HepG2 (cell line): ENCODE measurements around the gene KCNMA1. TPM values are rescaled to one million over a fixed set of nuclear protein-coding genes. Genes with fewer than 3 reads are reported as not detected.

Experiments
- ATAC-seq: fragments of 200-7000 bp; cut with Tn5 transposase; 3 replicates; pipeline ENCODE4 v1.9.1; 2020; ENCODE audit warnings: mild to moderate bottlenecking, moderate library complexity
- BruUV-seq: library from RNA; stranded (reverse); fragments of 400-500 nt; replicated peaks from 2 replicates; lab custom pipeline; 2021; lab: Mats Ljungman, UMichigan
- CTCF ChIA-PET: fragments of 300-600 bp; formaldehyde crosslinking; extraction: SDS; loops from one replicate; lab custom pipeline; 2021; ENCODE audit warnings: low total read pairs, inconsistent platforms, low intra/inter-chr PET ratio; lab: Yijun Ruan, JAX
- POLR2A ChIA-PET: fragments of 350-600 bp; sonication (Branson Sonifier 250); formaldehyde crosslinking; loops from one replicate; lab custom pipeline; 2020; ENCODE audit warnings: antibody characterized with exemption, inconsistent platforms; lab: Yijun Ruan, JAX
- DNase-seq: peaks from one replicate; pipeline ENCODE4 v3.0.0-alpha.2; 2015; ENCODE audit warnings: low spot score
- FAIRE-seq: peaks from 3 replicates; lab custom pipeline; 2011; peaks lifted over from hg19 to GRCh38; lab: Jason Lieb, UNC
- H2AFZ ChIP-seq: one replicate; pipeline ENCODE4 v1.6.1; 2011; ENCODE audit warnings: low read length, inconsistent platforms
- H3K27ac ChIP-seq: fragments of 300-600 bp; 3 replicates; pipeline ENCODE4 v1.8.0; 2011; ENCODE audit warnings: mixed run types, mild to moderate bottlenecking, mixed read lengths, low read length, inconsistent platforms; ENCODE audit not compliant: insufficient read depth; ENCODE audit errors: extremely low read length
- H3K27me3 ChIP-seq, 2 experiments: fragments of 200-600 bp in 1 of 2; 2 replicates in 1 of 2; 3 replicates in 1 of 2; pipeline versions ENCODE4 v1.6.0 to v1.8.0; 2011; ENCODE audit warnings: low read length in 2 of 2, mild to moderate bottlenecking in 2 of 2, moderate library complexity in 2 of 2, inconsistent platforms in 1 of 2; ENCODE audit not compliant: insufficient read depth in 2 of 2, control insufficient read depth in 1 of 2
- H3K36me3 ChIP-seq, 2 experiments: fragments of 200-600 bp in 1 of 2; replicated peaks in 1 of 2; 2 replicates in 1 of 2; 3 replicates in 1 of 2; pipeline versions ENCODE4 v1.5.1 to v1.8.0; 2011; ENCODE audit warnings: low read length in 2 of 2, inconsistent platforms in 1 of 2; ENCODE audit not compliant: insufficient read depth in 2 of 2, control insufficient read depth in 1 of 2
- H3K4me1 ChIP-seq: 2 replicates; pipeline ENCODE4 v1.5.1; 2012; ENCODE audit warnings: low read length, inconsistent platforms; ENCODE audit not compliant: insufficient read depth
- H3K4me2 ChIP-seq: 2 replicates; pipeline ENCODE4 v1.6.0; 2011; ENCODE audit warnings: low read depth, low read length, inconsistent platforms
- H3K4me3 ChIP-seq, 3 experiments: fragments of 200-600 bp in 1 of 3; sonication (generic), shearing (Covaris generic) in 1 of 3; replicated peaks in 1 of 3; 2 replicates each; pipeline ENCODE4 v1.5.1; 2011 to 2016; ENCODE audit warnings: low read length in 3 of 3, inconsistent platforms in 2 of 3, low read depth in 2 of 3, mild to moderate bottlenecking in 2 of 3, control low read depth in 1 of 3, mixed read lengths in 1 of 3; ENCODE audit not compliant: insufficient read depth in 1 of 3
- H3K79me2 ChIP-seq: one replicate; pipeline ENCODE4 v1.6.1; 2011; ENCODE audit warnings: low read length, inconsistent platforms; ENCODE audit not compliant: insufficient read depth
- H3K9ac ChIP-seq: 2 replicates; pipeline ENCODE4 v1.6.0; 2011; ENCODE audit warnings: mild to moderate bottlenecking, low read depth, low read length, inconsistent platforms; ENCODE audit not compliant: insufficient read depth
- H3K9me3 ChIP-seq: 2 replicates; pipeline ENCODE4 v1.5.1; 2012; ENCODE audit warnings: mild to moderate bottlenecking, low read length
- H4K20me1 ChIP-seq: 2 replicates; pipeline ENCODE4 v1.6.0; 2011; ENCODE audit warnings: inconsistent platforms, mild to moderate bottlenecking, low read length, moderate library complexity; ENCODE audit not compliant: insufficient read depth
- ATF3 ChIP-seq: sonication (generic); formaldehyde crosslinking; IDR thresholded peaks from 2 replicates; pipeline ENCODE4 v1.4.0; 2020; ENCODE audit warnings: missing genetic modification reagents
- CHD4 ChIP-seq: fragments of 200-600 bp; sonication (generic); IDR thresholded peaks from 2 replicates; pipeline ENCODE4 v1.7.0; 2017; ENCODE audit warnings: mild to moderate bottlenecking, low read length, borderline replicate concordance
- CREB3 ChIP-seq: sonication (generic); formaldehyde crosslinking; IDR thresholded peaks from 2 replicates; pipeline ENCODE4 v1.5.0; 2020; ENCODE audit warnings: missing genetic modification reagents
- DRAP1 ChIP-seq: IDR thresholded peaks from 2 replicates; pipeline ENCODE4 v1.6.1; 2016; ENCODE audit warnings: missing genetic modification reagents, missing compliant biosample characterization
- GABPB1 ChIP-seq: IDR thresholded peaks from 2 replicates; pipeline ENCODE4 v1.6.1; 2016; ENCODE audit warnings: mild to moderate bottlenecking, missing genetic modification reagents, moderate library complexity, missing compliant biosample characterization
- KLF13 ChIP-seq: sonication (generic); formaldehyde crosslinking; IDR thresholded peaks from 2 replicates; pipeline ENCODE4 v1.4.0; 2020; ENCODE audit warnings: mild to moderate bottlenecking, missing genetic modification reagents
- PBX2 ChIP-seq: IDR thresholded peaks from 2 replicates; pipeline ENCODE4 v1.6.1; 2016; ENCODE audit warnings: control low read depth
- RAD21 ChIP-seq: fragments of 450-650 bp; formaldehyde crosslinking; IDR thresholded peaks from 2 replicates; pipeline ENCODE4 v1.5.0; 2020; ENCODE audit warnings: mild to moderate bottlenecking
- ZNF850 ChIP-seq: sonication (generic); formaldehyde crosslinking; conservative IDR thresholded peaks from 2 replicates; pipeline ENCODE4 v1.9.0; 2021; ENCODE audit warnings: mild to moderate bottlenecking, missing genetic modification reagents
- WGBS: methylation state at CpG from one replicate; pipeline ENCODE4 v1.1.6; 2017; ENCODE audit warnings: low lambda C conversion rate; 5-methylcytosine and 5-hydroxymethylcytosine counted together
- in situ Hi-C: cut with HindIII; loops from 2 replicates; pipeline ENCODE4 v1.10.0; 2017; ENCODE audit warnings: low pct_unique_long_range_greater_than_20kb; ENCODE audit not compliant: extremely low pct_ligation_motif_present
- intact Hi-C: fragments of 100-400 bp; cut with micrococcal nuclease; formaldehyde crosslinking; loops from one replicate; pipeline ENCODE4 v1.10.0; 2022; ENCODE audit not compliant: unreplicated experiment
- polyA plus RNA-seq, 8 experiments: library from polyadenylated mRNA; depleted of rRNA in 3 of 8; stranded (reverse) in 7 of 8; unstranded in 1 of 8; fragments of >200 nt; fragmentation: Illumina TruSeq in 4 of 8; extraction: Trizol in 4 of 8; gene quantifications; 2 replicates each; pipeline versions ENCODE4 v1.2.1 to v1.2.3, GENCODE V29; 2011 to 2016; ENCODE audit warnings: low read depth in 4 of 8, missing spikeins in 1 of 8, mixed read lengths in 1 of 8; ENCODE audit not compliant: insufficient read depth in 1 of 8
- total RNA-seq, 5 experiments: library from RNA; depleted of rRNA; stranded (reverse); fragments of >200 nt; fragmentation: Illumina TruSeq; extraction: Trizol; gene quantifications; 2 replicates each; pipeline ENCODE4 v1.2.3, GENCODE V29; 2016; ENCODE audit warnings: low read depth in 1 of 5

Gene KCNMA1
- total and polyA plus RNA-seq, 2 of the 13 experiments (the other 11 are each of a cell fraction or from before 2014, with no cell fraction given): 0.02 TPM; not detected in 1

- Histone ChIP-seq H2AFZ (no peak overlapping the region), H3K27me3 (peaks cover 2 to 25% of the 10 kb centered on the region in 2 experiments; a peak in 4 of 5 replicates), H4K20me1 (no peaks in the 10 kb centered on the region), H3K36me3 (no peaks in the 10 kb centered on the region), H3K9ac (no peak overlapping the region), H3K9me3 (no peaks in the 10 kb centered on the region), H3K4me2 (no peak overlapping the region), H3K4me1 (no peaks in the 10 kb centered on the region), H3K79me2 (no peaks in the 10 kb centered on the region), H3K4me3 (no peak overlapping the region), H3K27ac (no peak overlapping the region)
- in situ Hi-C loops: no loop called here
- WGBS: 26% methylated on average over 7 of the region's 7 CpGs
- TF ChIP-seq PBX2 (CRISPR knock-in tag) (no peak), CREB3 (CRISPR knock-in tag) (no peak), RAD21 (CRISPR knock-in tag) (no peak), CHD4 (no peak), KLF13 (CRISPR knock-in tag) (no peak), ATF3 (CRISPR knock-in tag) (no peak), GABPB1 (no peak), ZNF850 (CRISPR knock-in tag) (no peak), DRAP1 (CRISPR knock-in tag) (no peak)
- ChIA-PET CTCF (no interaction called here), POLR2A (no interaction called here)
- ATAC-seq (no peak), FAIRE-seq (no peak), DNase-seq (no peak)
- BruUV-seq: no TSS peak
- intact Hi-C loops: no loop called here
These were observed 4.2 kb downstream of the KCNMA1 start for GRCh38 chr10:77633376-77633775.
